ENCODE results near the gene TMEM19.

Gene TMEM19

GRCh38 chr12:71710276-71711125 lies 24.6 kb downstream of the TMEM19 start:
- H3K4me3 ChIP-seq (ENCODE audit: low read depth, low read length) = no peak overlapping the region
- TF ChIP-seq CTCF (IDR thresholded peaks at IDR 0.05; ENCODE audit: insufficient read depth, low read depth, low read length, missing control alignments) = no peak
- no peak for DNase-seq (ENCODE audit: low read depth)

- H3K4me3 ChIP-seq (ENCODE audit: low read depth, low read length) = no peak overlapping the region
- no peak for DNase-seq (ENCODE audit: low read depth)
- TF ChIP-seq CTCF (IDR thresholded peaks at IDR 0.05; ENCODE audit: insufficient read depth, low read depth, low read length, missing control alignments) = no peak
Measured at GRCh38 chr12:71718611-71719010, 32.7 kb downstream of the TMEM19 start.

- no peak for DNase-seq (ENCODE audit: low read depth)
Measured at GRCh38 chr12:71719647-71720370, 33.9 kb downstream of the TMEM19 start.

GRCh38 chr12:71721783-71722505 lies 36.1 kb downstream of the TMEM19 start:
- DNase-seq (ENCODE audit: low read depth) = no peak
- TF ChIP-seq CTCF (IDR thresholded peaks at IDR 0.05; ENCODE audit: insufficient read depth, low read depth, low read length, missing control alignments) = no peak
- H3K4me3 ChIP-seq (ENCODE audit: low read depth, low read length) = no peak overlapping the region

More at GRCh38 chr12:71719647-71720370, 33.9 kb downstream of the TMEM19 start:
- H3K4me3 ChIP-seq (ENCODE audit: low read depth, low read length) = no peak overlapping the region
- TF ChIP-seq CTCF (IDR thresholded peaks at IDR 0.05; ENCODE audit: insufficient read depth, low read depth, low read length, missing control alignments) = no peak

GRCh38 chr12:71725011-71725410 lies 39.1 kb downstream of the TMEM19 start:
- TF ChIP-seq CTCF (IDR thresholded peaks at IDR 0.05; ENCODE audit: insufficient read depth, low read depth, low read length, missing control alignments) = no peak
- no peak for DNase-seq (ENCODE audit: low read depth)

GRCh38 chr12:71726548-71726947 lies 40.7 kb downstream of the TMEM19 start:
- no peak for TF ChIP-seq CTCF (IDR thresholded peaks at IDR 0.05; ENCODE audit: insufficient read depth, low read depth, low read length, missing control alignments)
- no peak for DNase-seq (ENCODE audit: low read depth)
- no peak overlapping the region for H3K4me3 ChIP-seq (ENCODE audit: low read depth, low read length)

More at GRCh38 chr12:71725011-71725410, 39.1 kb downstream of the TMEM19 start:
- no peak overlapping the region for H3K4me3 ChIP-seq (ENCODE audit: low read depth, low read length)

Data from GM12865 (cell line).